ENCODE results near the gene GPM6B.
"Not testable (repeated sequence)": the region's sequence is repeated elsewhere in the genome, so short reads cannot be mapped to it uniquely, and the experiment has no call there.

GPM6B gene

DNA sequence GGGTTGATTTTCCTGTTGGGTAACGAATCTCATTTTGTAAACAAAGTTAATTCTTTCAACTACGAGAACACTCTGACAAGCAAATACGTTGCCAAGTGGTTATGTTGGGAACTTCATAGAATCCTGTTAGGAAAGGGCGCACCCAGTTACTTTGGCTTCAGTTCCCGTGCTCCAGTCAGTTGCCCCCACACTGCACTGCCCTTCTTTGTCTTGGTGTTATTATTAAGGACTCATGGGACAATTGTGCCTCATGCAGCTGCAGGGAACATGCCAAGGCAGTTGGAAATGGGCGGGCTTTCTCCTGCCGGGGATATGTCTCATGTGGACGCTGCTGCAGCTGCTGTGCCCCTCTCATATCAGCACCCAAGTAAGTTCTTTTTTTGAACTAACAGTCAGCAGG, 53.4 kb downstream of the GPM6B start:
- DNase-seq, result no peak

DNA sequence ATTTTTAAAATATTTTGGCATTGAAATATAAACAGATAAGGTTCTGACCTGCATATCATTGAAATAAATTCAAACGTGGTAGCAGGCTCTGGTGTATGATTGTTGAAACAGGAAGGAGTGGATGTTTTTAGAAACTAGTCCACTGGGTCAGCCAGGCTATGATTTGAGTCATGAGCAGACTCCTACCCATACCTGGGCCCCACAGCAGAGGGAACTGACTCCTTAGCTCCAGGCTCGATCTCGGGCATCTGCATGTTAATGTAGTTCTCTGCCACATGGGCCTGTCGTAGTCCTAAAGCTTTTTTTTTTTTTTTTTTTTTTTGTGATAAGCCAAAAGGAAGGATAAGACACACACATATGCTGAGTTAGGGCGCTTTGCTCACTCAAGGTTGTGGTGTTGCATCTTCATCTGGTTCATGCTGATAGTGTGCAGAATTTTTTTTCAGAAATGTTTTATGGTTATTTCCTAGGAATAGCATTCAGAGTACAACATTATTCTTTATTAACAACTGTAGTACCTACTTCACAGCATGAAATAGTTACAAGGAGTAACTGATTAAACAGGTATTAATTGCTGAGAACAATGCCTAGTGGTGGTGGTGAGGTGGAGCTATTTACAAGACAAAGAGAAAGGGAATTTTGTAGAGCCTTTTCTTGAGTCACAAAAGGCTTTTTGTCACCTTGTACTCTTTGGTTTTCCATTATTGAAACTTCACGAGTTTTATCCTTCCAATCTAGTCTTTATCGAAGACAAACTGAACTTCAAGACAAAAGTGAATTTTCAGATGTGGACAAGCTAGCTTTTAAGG, 55.1 kb downstream of the GPM6B start:
- DNase-seq, result no peak

DNA sequence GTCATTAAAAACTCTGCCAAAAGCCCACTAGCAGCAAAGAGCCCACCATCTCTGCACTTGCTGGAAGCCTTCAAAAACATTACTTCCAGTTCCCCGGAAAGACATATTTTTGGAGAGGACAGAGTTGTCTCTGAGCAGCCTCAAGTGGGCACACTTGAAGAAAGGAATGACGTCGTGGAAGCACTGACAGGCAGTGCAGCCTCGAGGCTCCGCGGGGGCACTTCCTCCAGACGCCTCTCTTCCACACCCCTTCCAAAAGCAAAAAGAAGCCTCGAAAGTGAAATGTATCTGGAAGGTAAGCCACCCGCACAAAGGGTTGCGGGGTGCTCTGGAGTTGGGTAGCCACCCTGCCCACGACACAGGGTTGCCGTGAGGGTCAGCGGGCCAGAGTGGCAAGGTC, 56.5 kb downstream of the GPM6B start:
- DNase-seq, result no peak

DNA sequence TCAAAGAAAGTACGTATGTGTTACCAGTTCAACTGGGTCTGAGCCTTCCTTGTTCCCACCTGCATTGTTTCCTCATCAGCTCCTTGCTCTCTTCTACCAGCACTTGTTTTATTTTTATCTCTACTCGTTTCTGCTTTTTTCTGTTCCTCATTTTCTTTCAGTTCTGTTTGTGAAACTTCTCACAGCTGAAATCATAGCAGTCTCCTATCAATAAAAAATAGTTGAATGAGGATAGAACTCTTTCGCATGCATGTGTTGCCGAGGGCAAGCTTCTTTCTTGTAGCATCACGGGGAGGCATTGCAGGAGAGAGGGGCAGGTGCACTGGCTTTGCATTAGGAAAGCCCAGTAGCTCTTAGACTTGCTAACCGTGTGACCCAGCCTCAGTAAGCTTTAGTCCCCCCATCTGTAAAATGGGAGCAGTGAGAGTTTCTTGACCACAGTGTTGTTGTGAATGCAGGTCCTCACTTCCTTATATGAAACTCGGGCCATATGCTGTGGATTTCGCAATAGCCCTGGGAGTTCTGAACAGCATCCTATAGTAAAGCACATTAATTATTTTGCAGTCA, 57.7 kb downstream of the GPM6B start:
- no peak for DNase-seq

GRCh38 chrX:13756381-13756780, 60.5 kb downstream of the GPM6B start:
- DNase-seq, result no peak

- no peak for DNase-seq
Measured at GRCh38 chrX:13755254-13755653, 61.6 kb downstream of the GPM6B start.

GRCh38 chrX:13754765-13755164, 62.1 kb downstream of the GPM6B start:
- no peak for DNase-seq

GRCh38 chrX:13752646-13753045, 64.2 kb downstream of the GPM6B start:
- no peak for DNase-seq

- DNase-seq, result no peak
Measured at GRCh38 chrX:13752141-13752540, 64.8 kb downstream of the GPM6B start.

- no peak for DNase-seq
Measured at GRCh38 chrX:13750812-13751211, 66.1 kb downstream of the GPM6B start.

- DNase-seq, result peak in 1 of 2 experiments; percentile 39
Measured at GRCh38 chrX:13750204-13750603, 66.7 kb downstream of the GPM6B start.

- no peak for DNase-seq
Measured at GRCh38 chrX:13748486-13748885, 68.4 kb downstream of the GPM6B start.

DNA sequence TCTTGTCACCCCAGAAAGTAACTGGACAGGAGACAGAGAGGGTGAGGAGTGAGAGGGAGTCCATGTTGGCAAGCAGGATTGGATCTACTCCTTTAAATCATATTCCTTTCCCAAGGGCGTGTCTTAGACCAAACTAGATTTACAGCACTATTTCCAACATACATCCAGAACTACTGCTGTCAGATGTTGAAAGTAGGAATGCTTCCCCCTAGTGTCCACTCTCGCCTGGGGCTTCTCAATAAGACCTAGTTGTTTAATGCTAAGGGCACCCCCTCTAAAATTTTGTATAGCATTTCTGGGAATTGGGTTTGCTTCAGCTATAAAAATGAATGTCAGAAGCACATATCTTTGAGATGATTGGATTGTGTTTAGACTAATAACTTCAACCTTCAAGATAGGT, 69.1 kb downstream of the GPM6B start:
- peak in 1 of 2 experiments; percentile 27 for DNase-seq

DNA sequence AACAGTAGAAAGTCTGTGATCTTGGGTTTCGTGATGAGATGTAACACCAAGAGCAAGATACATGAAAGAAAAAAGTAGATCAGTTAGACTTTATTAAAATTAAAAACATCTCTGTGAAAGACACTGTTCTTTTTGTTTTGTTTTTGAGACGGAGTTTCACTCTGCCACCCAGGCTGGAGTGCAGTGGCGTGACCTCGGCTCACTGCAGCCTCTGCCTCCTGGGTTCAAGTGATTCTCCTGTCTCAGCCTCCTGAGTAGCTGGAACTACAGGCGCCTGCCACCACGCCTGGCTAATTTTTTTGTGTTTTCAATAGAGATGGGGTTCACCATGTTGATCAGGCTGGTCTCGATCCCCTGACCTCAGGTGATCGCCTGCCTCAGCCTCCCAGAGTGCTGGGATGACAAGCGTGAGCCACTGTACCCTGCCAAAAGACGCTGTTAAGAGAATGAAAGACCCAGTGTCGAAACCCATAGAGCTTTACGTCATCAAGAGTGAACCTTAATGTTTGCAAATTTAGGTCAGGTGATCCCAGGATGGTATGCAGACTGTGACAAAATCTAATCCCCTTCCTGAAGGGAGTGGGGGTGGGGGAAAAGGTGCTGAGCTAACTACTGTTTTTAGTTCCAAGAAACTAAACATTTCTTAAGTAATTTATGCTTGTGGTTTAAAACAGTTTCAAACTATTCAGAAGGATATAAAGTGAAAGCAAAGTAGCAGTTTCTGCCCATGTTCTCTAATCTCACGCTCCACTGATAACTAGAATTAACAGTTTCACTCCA, 74.3 kb downstream of the GPM6B start:
- no peak for DNase-seq

GRCh38 chrX:13741695-13742094, 75.2 kb downstream of the GPM6B start:
- DNase-seq, result no peak

DNA sequence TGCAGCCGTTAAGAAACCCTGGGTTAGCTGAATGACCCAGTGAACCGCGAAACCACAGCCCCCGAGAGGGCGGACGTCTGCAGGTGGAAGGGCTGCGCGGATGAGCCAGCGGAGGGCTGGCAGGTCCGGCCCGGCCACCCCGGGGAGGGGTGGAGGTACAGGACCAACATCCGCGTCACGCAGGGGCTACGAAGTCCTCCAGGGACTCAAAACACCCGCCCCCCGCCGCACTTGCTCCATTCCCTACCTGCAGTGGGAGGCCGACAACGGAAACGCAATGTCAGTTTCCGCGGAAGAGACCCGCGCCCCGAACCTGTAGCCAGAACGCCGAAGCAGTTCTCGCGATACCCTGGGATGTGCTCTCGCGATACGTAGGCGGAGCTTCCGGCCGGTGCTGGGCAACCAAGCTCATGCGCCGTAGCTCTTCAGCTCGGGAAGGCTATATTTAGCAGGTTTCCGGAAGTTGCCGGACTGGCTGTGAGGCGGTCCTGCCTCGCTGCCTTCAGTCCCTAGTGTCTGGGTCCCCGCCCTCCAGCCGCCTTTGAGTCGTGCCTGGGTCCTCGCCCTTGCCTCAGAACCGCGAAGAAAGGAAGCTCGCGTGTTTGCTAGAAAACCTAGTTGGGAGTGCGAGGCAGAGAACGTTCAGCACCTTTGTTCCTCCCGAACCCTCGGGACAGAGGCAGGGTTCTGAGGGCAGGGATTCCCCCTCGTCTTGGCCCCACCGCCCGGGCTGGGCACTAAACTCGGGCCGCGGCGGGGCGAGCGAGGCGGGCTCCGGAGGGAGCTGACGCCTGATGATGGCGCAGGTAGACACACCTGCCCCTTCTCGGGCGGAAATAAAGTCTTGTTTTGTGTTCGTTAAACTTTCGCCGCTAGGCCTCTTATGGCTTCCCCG, 82.4 kb downstream of the GPM6B start, which contains the start of the genes OFD1 and TRAPPC2:
Gene OFD1 (plus strand): TSS at position 471 of the 895 bp plus-strand sequence. CDS start 324 bp downstream, at position 795.
Gene TRAPPC2 (minus strand): TSS at position 343 of the 895 bp plus-strand sequence. CDS start 14,657 bp downstream, outside the sequence.
- DNase-seq, result peak; percentile 80 to 96

DNA sequence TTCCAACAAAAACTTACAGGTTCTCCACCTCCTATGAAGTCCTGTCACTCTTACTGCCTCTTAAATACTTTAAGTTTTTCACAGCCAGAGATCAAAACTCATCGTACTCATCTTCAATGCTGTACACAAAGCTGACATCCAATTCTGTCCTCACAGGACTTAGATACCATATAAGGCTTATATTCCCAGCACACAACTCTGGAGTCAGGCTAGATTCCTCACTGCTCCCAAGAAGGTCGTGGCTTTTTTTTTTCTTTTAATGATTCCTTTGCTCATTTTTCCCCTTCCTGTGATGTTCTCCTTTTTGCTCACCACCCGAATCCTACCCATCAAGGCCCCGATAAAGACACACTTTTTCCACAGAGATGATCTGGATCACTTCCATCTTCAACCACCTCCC, 83.4 kb downstream of the GPM6B start:
- no peak for DNase-seq

DNA sequence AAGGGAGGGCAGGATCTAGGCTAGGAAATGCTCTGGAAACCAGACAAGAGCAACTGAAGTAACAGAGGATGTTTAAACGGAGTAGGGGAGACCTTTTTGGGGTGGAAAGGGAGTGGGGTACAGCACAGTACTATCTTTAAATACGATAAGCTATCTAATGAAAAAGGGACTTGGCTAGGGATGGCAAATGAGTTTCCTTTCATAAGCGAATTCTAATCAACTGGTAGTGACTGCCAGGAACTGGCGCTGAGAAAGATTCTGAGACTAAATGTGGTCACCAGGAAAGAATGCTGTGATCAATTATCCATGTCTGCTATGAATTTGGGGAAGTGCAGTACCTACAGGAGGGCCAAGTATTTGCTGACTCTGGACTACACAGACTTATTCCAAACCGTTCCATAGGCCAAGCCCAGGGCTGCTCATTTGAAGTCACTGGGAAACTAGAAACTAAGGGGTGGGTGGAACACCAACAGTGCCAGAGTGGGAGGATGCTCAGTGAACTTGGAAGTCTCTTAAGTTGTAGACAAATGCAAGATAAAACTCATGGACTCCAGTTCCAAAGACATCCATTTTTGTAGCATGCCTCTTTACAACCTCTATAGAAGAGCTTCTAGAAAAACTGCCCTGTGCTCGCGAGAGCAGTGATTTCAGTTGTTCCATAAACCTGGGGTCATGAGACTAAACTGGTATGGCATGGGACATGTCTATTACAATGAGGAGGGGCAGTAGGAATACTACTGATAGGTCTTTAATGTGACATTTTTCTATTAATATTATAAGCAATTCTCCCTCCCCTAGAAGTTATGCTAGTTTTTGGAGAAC, 84.4 kb downstream of the GPM6B start:
- DNase-seq, result no peak

- not testable (repeated sequence) for DNase-seq
Measured at GRCh38 chrX:13730523-13730922, 86.4 kb downstream of the GPM6B start.

DNA sequence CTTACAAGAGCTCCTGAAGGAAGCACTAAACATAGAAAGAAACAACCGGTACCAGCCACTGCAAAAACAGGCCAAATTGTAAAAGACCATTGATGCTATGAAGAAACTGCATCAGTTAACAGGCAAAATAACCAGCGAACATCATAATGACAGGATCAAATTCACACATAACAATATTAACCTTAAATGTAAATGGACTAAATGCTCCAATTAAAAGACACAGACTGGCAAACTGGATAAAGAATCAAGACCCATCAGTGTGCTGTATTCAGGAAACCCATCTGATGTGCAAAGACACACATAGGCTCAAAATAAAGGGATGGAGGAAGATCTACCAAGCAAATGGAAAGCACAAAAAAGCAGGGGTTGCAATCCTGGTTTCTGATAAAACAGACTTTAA, 90.3 kb downstream of the GPM6B start:
- DNase-seq, result not testable (repeated sequence)

GRCh38 chrX:13724878-13725277, 92.0 kb downstream of the GPM6B start:
- DNase-seq, result not testable (repeated sequence)

Data from NCI-H446 (cell line).